ENCODE results near the gene TMEM271. TPM values are rescaled to one million over a fixed set of nuclear protein-coding genes. Genes with fewer than 3 reads are reported as not detected.
"Not testable (repeated sequence)": the region's sequence is repeated elsewhere in the genome, so short reads cannot be mapped to it uniquely, and the experiment has no call there.

The TMEM271 gene
- total RNA-seq, 2 donors from 2014 or later: not detected

- peaks cover 41% of the 10 kb centered on the region for H3K9me3 Mint-ChIP-seq
- H3K36me3 Mint-ChIP-seq (ENCODE audit: low read depth): no peaks in the 10 kb centered on the region
- H3K27me3 Mint-ChIP-seq (ENCODE audit: insufficient read depth): peaks cover 29% of the 10 kb centered on the region
- H3K27ac ChIP-seq (ENCODE audit: low read depth, low read length): no peak overlapping the region
- no peak for DNase-seq
- TF ChIP-seq, protein P1, sequence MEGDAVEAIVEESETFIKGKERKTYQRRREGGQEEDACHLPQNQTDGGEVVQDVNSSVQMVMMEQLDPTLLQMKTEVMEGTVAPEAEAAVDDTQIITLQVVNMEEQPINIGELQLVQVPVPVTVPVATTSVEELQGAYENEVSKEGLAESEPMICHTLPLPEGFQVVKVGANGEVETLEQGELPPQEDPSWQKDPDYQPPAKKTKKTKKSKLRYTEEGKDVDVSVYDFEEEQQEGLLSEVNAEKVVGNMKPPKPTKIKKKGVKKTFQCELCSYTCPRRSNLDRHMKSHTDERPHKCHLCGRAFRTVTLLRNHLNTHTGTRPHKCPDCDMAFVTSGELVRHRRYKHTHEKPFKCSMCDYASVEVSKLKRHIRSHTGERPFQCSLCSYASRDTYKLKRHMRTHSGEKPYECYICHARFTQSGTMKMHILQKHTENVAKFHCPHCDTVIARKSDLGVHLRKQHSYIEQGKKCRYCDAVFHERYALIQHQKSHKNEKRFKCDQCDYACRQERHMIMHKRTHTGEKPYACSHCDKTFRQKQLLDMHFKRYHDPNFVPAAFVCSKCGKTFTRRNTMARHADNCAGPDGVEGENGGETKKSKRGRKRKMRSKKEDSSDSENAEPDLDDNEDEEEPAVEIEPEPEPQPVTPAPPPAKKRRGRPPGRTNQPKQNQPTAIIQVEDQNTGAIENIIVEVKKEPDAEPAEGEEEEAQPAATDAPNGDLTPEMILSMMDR (conservative IDR thresholded peaks at IDR 0.05): no peak
- H3K4me3 Mint-ChIP-seq: no peak overlapping the region
- no peaks in the 10 kb centered on the region for H3K4me1 Mint-ChIP-seq
- no peak overlapping the region for H3K27ac Mint-ChIP-seq
- no peaks in the 10 kb centered on the region for H3K36me3 ChIP-seq (ENCODE audit: control insufficient read depth, insufficient read depth, low read length)
- H3K9ac ChIP-seq (ENCODE audit: extremely low read depth, low read length, poor library complexity, severe bottlenecking): no peak overlapping the region
- 72% methylated on average over 2 of the region's 2 CpGs; no CpG with 5 or more reads in 1 of the 2 experiments for WGBS, 2 experiments (ENCODE audit: insufficient coverage in 1 of 2, insufficient read length in 1 of 2)
- H3K9me3 ChIP-seq (ENCODE audit: control insufficient read depth, low read length): no peaks in the 10 kb centered on the region
- peaks cover 28% of the 10 kb centered on the region for H3K27me3 ChIP-seq (ENCODE audit: control insufficient read depth, insufficient read depth, low read length, poor library complexity, severe bottlenecking)
- no peak overlapping the region for H3K4me3 ChIP-seq (ENCODE audit: low read length)
- no peaks in the 10 kb centered on the region for H3K4me1 ChIP-seq (ENCODE audit: control insufficient read depth, insufficient read depth, low read length)
These were observed 9.4 kb downstream of the TMEM271 start for GRCh38 chr4:566508-567295.

DNA sequence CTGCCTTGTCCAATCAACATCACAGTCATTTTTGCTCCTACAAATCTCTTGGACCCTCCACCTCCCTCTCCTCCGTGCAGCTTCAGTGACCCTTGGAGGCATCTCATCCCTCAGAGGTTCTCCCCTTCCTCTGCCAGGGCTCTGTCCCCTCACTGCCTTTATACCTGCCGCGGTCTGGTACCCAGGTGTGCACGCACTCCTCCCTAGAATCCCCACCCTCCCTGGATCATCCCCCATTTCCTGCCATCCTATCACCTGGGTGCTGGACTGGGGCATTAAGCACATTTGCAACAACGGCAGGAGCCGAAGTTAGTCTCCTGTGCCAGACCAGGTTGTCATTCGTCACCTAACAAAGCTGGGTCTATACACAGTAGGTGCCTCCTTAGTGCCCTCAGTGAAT lies 10.1 kb downstream of the TMEM271 start:
- H3K9ac ChIP-seq (ENCODE audit: extremely low read depth, low read length, poor library complexity, severe bottlenecking): no peak overlapping the region
- DNase-seq: no peak
- no peak overlapping the region for H3K27ac ChIP-seq (ENCODE audit: low read depth, low read length)
- no peak overlapping the region for H3K27ac Mint-ChIP-seq
- TF ChIP-seq, protein P1 (conservative IDR thresholded peaks at IDR 0.05): no peak
- peaks cover 22% of the 10 kb centered on the region for H3K27me3 Mint-ChIP-seq (ENCODE audit: insufficient read depth)
- no peaks in the 10 kb centered on the region for H3K4me1 Mint-ChIP-seq
- WGBS, 2 experiments (ENCODE audit: insufficient coverage in 1 of 2, insufficient read length in 1 of 2): 86 to 89% methylated on average over 5 to 7 of the region's 7 CpGs
- no peaks in the 10 kb centered on the region for H3K4me1 ChIP-seq (ENCODE audit: control insufficient read depth, insufficient read depth, low read length)
- no peak overlapping the region for H3K4me3 Mint-ChIP-seq
- peaks cover 41% of the 10 kb centered on the region for H3K9me3 Mint-ChIP-seq
- H3K4me3 ChIP-seq (ENCODE audit: low read length): no peak overlapping the region
- H3K36me3 ChIP-seq (ENCODE audit: control insufficient read depth, insufficient read depth, low read length): no peaks in the 10 kb centered on the region
- H3K36me3 Mint-ChIP-seq (ENCODE audit: low read depth): no peaks in the 10 kb centered on the region
- peaks cover 21% of the 10 kb centered on the region for H3K27me3 ChIP-seq (ENCODE audit: control insufficient read depth, insufficient read depth, low read length, poor library complexity, severe bottlenecking)
- no peaks in the 10 kb centered on the region for H3K9me3 ChIP-seq (ENCODE audit: control insufficient read depth, low read length)

- H3K36me3 Mint-ChIP-seq (ENCODE audit: low read depth); H3K4me3 ChIP-seq (ENCODE audit: low read length); H3K4me1 ChIP-seq (ENCODE audit: control insufficient read depth, insufficient read depth, low read length); H3K9me3 ChIP-seq (ENCODE audit: control insufficient read depth, low read length); H3K27ac Mint-ChIP-seq; DNase-seq; H3K36me3 ChIP-seq (ENCODE audit: control insufficient read depth, insufficient read depth, low read length); H3K9ac ChIP-seq (ENCODE audit: extremely low read depth, low read length, poor library complexity, severe bottlenecking); H3K4me3 Mint-ChIP-seq; H3K27ac ChIP-seq (ENCODE audit: low read depth, low read length); H3K4me1 Mint-ChIP-seq: not testable (repeated sequence)
- WGBS, 2 experiments (ENCODE audit: insufficient coverage in 1 of 2, insufficient read length in 1 of 2): 80 to 86% methylated on average over 1 of the region's 1 CpG
- peaks cover 17% of the 10 kb centered on the region for H3K27me3 ChIP-seq (ENCODE audit: control insufficient read depth, insufficient read depth, low read length, poor library complexity, severe bottlenecking)
- Mint-ChIP-seq H3K9me3 (peaks cover 41% of the 10 kb centered on the region), H3K27me3 (ENCODE audit: insufficient read depth) (peaks cover 20% of the 10 kb centered on the region)
These were observed 10.5 kb downstream of the TMEM271 start for GRCh38 chr4:565614-566013.

GRCh38 chr4:562458-562857 lies 13.6 kb downstream of the TMEM271 start:
- peaks cover 51% of the 10 kb centered on the region for H3K9me3 Mint-ChIP-seq
- H3K27ac ChIP-seq (ENCODE audit: low read depth, low read length); H3K4me1 Mint-ChIP-seq; H3K27me3 Mint-ChIP-seq (ENCODE audit: insufficient read depth); H3K36me3 ChIP-seq (ENCODE audit: control insufficient read depth, insufficient read depth, low read length); H3K9me3 ChIP-seq (ENCODE audit: control insufficient read depth, low read length); H3K9ac ChIP-seq (ENCODE audit: extremely low read depth, low read length, poor library complexity, severe bottlenecking); H3K27ac Mint-ChIP-seq; H3K36me3 Mint-ChIP-seq (ENCODE audit: low read depth); H3K4me3 Mint-ChIP-seq; H3K4me3 ChIP-seq (ENCODE audit: low read length); H3K4me1 ChIP-seq (ENCODE audit: control insufficient read depth, insufficient read depth, low read length); H3K27me3 ChIP-seq (ENCODE audit: control insufficient read depth, insufficient read depth, low read length, poor library complexity, severe bottlenecking); DNase-seq: not testable (repeated sequence)
- 83 to 91% methylated on average over 2 of the region's 2 CpGs for WGBS, 2 experiments (ENCODE audit: insufficient coverage in 1 of 2, insufficient read length in 1 of 2)
